Right lobe of liver (tissue), 4 donors: Measurements from ENCODE around the gene EIF4G1.

Source experiments
- CTCF ChIP-seq, 4 donors: fragments of 200-600 bp in 3 of 4; fragments of 450-650 bp in 1 of 4; IDR thresholded peaks; one replicate each; pipeline versions ENCODE4 v1.5.1 to v1.8.0; 2016 to 2022; ENCODE audit warnings: antibody characterized with exemption in 4 of 4, mild to moderate bottlenecking in 2 of 4
- POLR2A ChIP-seq: fragments of 450-650 bp; IDR thresholded peaks from one replicate; pipeline ENCODE4 v1.6.1; 2017; ENCODE audit warnings: antibody characterized with exemption, mild to moderate bottlenecking
- donor health status: DM: no; HTN: no; CAD: no.
- donor health status: DM: no; HTN: no; CAD: no.
- donor health status: DM: no; HTN: yes; CAD: no.

GRCh38 chr3:184283681-184284080, 30.7 kb upstream of the EIF4G1 start:
- TF ChIP-seq CTCF (IDR thresholded peaks at IDR 0.05) (no peak), POLR2A (no peak)
